K562 (cell line): ENCODE data around the gene NFATC4. TPM values are rescaled to one million over a fixed set of nuclear protein-coding genes. Genes with fewer than 3 reads are reported as not detected.
A peak's percentile ranks its signal among the peaks of the same experiment; 100 is the strongest.

ENCODE experiments used
- ATAC-seq: fragments of 200-7000 bp; cut with Tn5 transposase; 3 replicates; pipeline ENCODE4 v1.9.1; 2020; ENCODE audit warnings: moderate library complexity
- BruUV-seq: library from RNA; stranded (reverse); fragments of 400-500 nt; replicated peaks from 2 replicates; lab custom pipeline; 2021; lab: Mats Ljungman, UMichigan
- CTCF ChIA-PET: fragments of 300-600 bp; formaldehyde crosslinking; extraction: SDS; loops from one replicate; lab custom pipeline; 2021; ENCODE audit warnings: low intra/inter-chr PET ratio; lab: Yijun Ruan, JAX
- POLR2A ChIA-PET: fragments of 300-600, 350-650 bp; sonication (Branson Sonifier 250); formaldehyde crosslinking; extraction: SDS; loops from one replicate; lab custom pipeline; 2021; ENCODE audit warnings: antibody characterized with exemption, inconsistent platforms; lab: Yijun Ruan, JAX
- DNase-seq, 4 experiments: peaks; one replicate each; pipeline versions ENCODE4 v3.0.0 to v3.0.0-alpha.2; 2011 to 2018; ENCODE audit warnings: low spot score in 3 of 4, mixed read lengths in 3 of 4; ENCODE audit errors: extremely low read depth in 1 of 4
- FAIRE-seq: peaks from 2 replicates; lab custom pipeline; 2011; peaks lifted over from hg19 to GRCh38; lab: Jason Lieb, UNC
- H2AFZ ChIP-seq: 2 replicates; pipeline ENCODE4 v1.6.0; 2011; ENCODE audit warnings: low read depth, low read length, control low read depth, inconsistent platforms
- H3K27ac ChIP-seq: fragments of 200-600 bp; 3 replicates; pipeline ENCODE4 v1.8.0; 2011; ENCODE audit warnings: low read depth, mild to moderate bottlenecking, control low read depth, inconsistent platforms, low read length, moderate library complexity, mixed read lengths; ENCODE audit errors: extremely low read depth
- H3K27me3 ChIP-seq, 2 experiments: fragments of 300-600 bp in 1 of 2; 2 replicates in 1 of 2; 3 replicates in 1 of 2; pipeline versions ENCODE4 v1.6.0 to v1.8.0; 2011; ENCODE audit warnings: inconsistent platforms in 2 of 2, low read length in 2 of 2, mild to moderate bottlenecking in 1 of 2, mixed read lengths in 1 of 2, moderate library complexity in 1 of 2; ENCODE audit not compliant: control insufficient read depth in 2 of 2, insufficient read depth in 2 of 2
- H3K36me3 ChIP-seq: fragments of 300-600 bp; 3 replicates; pipeline ENCODE4 v1.8.0; 2011; ENCODE audit warnings: mild to moderate bottlenecking, low read length, inconsistent platforms; ENCODE audit not compliant: control insufficient read depth, insufficient read depth
- H3K4me1 ChIP-seq, 2 experiments: fragments of 200-600 bp in 1 of 2; replicated peaks in 1 of 2; 2 replicates in 1 of 2; 3 replicates in 1 of 2; pipeline versions ENCODE4 v1.5.1 to v1.8.0; 2011; ENCODE audit warnings: inconsistent platforms in 2 of 2, low read length in 2 of 2, mild to moderate bottlenecking in 1 of 2, mixed read lengths in 1 of 2, moderate library complexity in 1 of 2; ENCODE audit not compliant: control insufficient read depth in 2 of 2, insufficient read depth in 2 of 2
- H3K4me2 ChIP-seq: 2 replicates; pipeline ENCODE4 v1.6.1; 2011; ENCODE audit warnings: low read length, control low read depth, inconsistent platforms, mixed read lengths; ENCODE audit not compliant: insufficient read depth
- H3K4me3 ChIP-seq: fragments of 200-600 bp; sonication (generic), shearing (Covaris generic); 2 replicates; pipeline ENCODE4 v1.5.1; 2016; ENCODE audit warnings: control low read depth, inconsistent platforms
- H3K79me2 ChIP-seq: fragments of 200-600 bp; 3 replicates; pipeline ENCODE4 v1.8.0; 2011; ENCODE audit warnings: low read length, inconsistent platforms; ENCODE audit not compliant: control insufficient read depth, insufficient read depth
- H3K9ac ChIP-seq, 2 experiments: 2 replicates each; pipeline versions ENCODE4 v1.6.0 to v1.6.1; 2011; ENCODE audit warnings: low read depth in 2 of 2, low read length in 2 of 2, control low read depth in 1 of 2, inconsistent platforms in 1 of 2, mild to moderate bottlenecking in 1 of 2, mixed read lengths in 1 of 2; ENCODE audit not compliant: insufficient read depth in 1 of 2
- H3K9me1 ChIP-seq: one replicate; pipeline ENCODE4 v1.6.0; 2011; ENCODE audit warnings: inconsistent platforms, mild to moderate bottlenecking, low read length, moderate library complexity; ENCODE audit not compliant: control insufficient read depth, insufficient read depth
- H3K9me3 ChIP-seq: replicated peaks from 2 replicates; pipeline ENCODE4 v1.5.1; 2011; ENCODE audit warnings: low read depth, low read length, inconsistent platforms; ENCODE audit not compliant: control insufficient read depth, insufficient read depth
- H4K20me1 ChIP-seq: replicated peaks from 2 replicates; pipeline ENCODE4 v1.6.1; 2011; ENCODE audit warnings: low read length, inconsistent platforms, mixed read lengths; ENCODE audit not compliant: control insufficient read depth, insufficient read depth
- COPS2 ChIP-seq: fragments of 450-650 bp; conservative IDR thresholded peaks from 2 replicates; pipeline ENCODE4 v1.6.1; 2016; ENCODE audit warnings: mild to moderate bottlenecking, moderate library complexity
- CREB1 ChIP-seq, 2 experiments: sonication (generic) in 1 of 2; formaldehyde crosslinking in 1 of 2; IDR thresholded peaks; 2 replicates each; pipeline versions ENCODE4 v1.6.1 to v1.8.0; 2012 to 2022; ENCODE audit warnings: inconsistent platforms in 1 of 2, mild to moderate bottlenecking in 1 of 2, missing genetic modification reagents in 1 of 2, moderate library complexity in 1 of 2
- CTCF ChIP-seq, 3 experiments: IDR thresholded peaks in 2 of 3; conservative IDR thresholded peaks in 1 of 3; 2 replicates each; pipeline ENCODE4 v1.5.1; 2011 to 2012; ENCODE audit warnings: low read length in 3 of 3, mild to moderate bottlenecking in 3 of 3, control low read depth in 2 of 3, improper control_type of control experiment in 1 of 3, inconsistent platforms in 1 of 3, low read depth in 1 of 3, mixed read lengths in 1 of 3, moderate library complexity in 1 of 3; ENCODE audit not compliant: insufficient read depth in 2 of 3
- EGR1 ChIP-seq: fragments of 450-650 bp; conservative IDR thresholded peaks from 2 replicates; pipeline ENCODE4 v1.6.1; 2017; ENCODE audit warnings: mild to moderate bottlenecking
- HNRNPL ChIP-seq: fragments of 200-400 bp; formaldehyde crosslinking; IDR thresholded peaks from 2 replicates; pipeline ENCODE4 v1.6.1; 2017; ENCODE audit warnings: low read depth, mild to moderate bottlenecking, low read length
- XRCC4 ChIP-seq: IDR thresholded peaks from one replicate; pipeline ENCODE4 v1.6.1; 2011; ENCODE audit not compliant: insufficient read depth, insufficient read length; ENCODE audit errors: extremely low read depth
- ZNF121 ChIP-seq: sonication (generic); formaldehyde crosslinking; conservative IDR thresholded peaks from 2 replicates; pipeline ENCODE4 v1.8.0; 2022; ENCODE audit warnings: missing genetic modification reagents
- ZNF830 ChIP-seq: fragments of 250-450 bp; sonication (Bioruptor Pico); IDR thresholded peaks from 2 replicates; pipeline ENCODE4 v1.5.0; 2021; ENCODE audit warnings: mild to moderate bottlenecking
- WGBS: fragments of 100-300 bp; shearing (Covaris generic); methylation state at CpG from one replicate; pipeline ENCODE4 v1.1.6; 2016; ENCODE audit warnings: low coverage, mixed read lengths; ENCODE audit not compliant: insufficient coverage; ENCODE audit errors: missing lambda C conversion rate; 5-methylcytosine and 5-hydroxymethylcytosine counted together
- in situ Hi-C: fragments of 300-500 bp; cut with MboI; formaldehyde crosslinking; loops from 4 replicates; pipeline ENCODE4 v1.15.0; 2018; ENCODE audit warnings: inconsistent platforms, mixed read lengths
- intact Hi-C: fragments of 100-400 bp; cut with micrococcal nuclease; formaldehyde crosslinking; loops from 2 replicates; pipeline ENCODE4 v1.14.2; 2022
- polyA plus RNA-seq, 8 experiments: library from polyadenylated mRNA; depleted of rRNA in 4 of 8; stranded (reverse) in 5 of 8; unstranded in 3 of 8; fragments of >200 nt; fragmentation: Nextera tagmentation in 2 of 8; fragmentation: Illumina TruSeq in 1 of 8; extraction: Ambion mirVana in 2 of 8; extraction: Trizol in 1 of 8; gene quantifications; 2 replicates each; pipeline versions ENCODE4 v1.2.1 to v1.2.3, GENCODE V29; 2011 to 2014; ENCODE audit warnings: inconsistent platforms in 1 of 8, missing spikeins in 1 of 8
- total RNA-seq, 7 experiments: library from RNA; depleted of rRNA in 6 of 7; stranded (reverse); fragments of >200 nt in 6 of 7; fragmentation: Illumina TruSeq in 2 of 7; extraction: Trizol in 2 of 7; gene quantifications; 2 replicates each; pipeline versions ENCODE4 v1.2.1 to v1.2.3, GENCODE V29; 2011 to 2021; ENCODE audit warnings: low replicate concordance in 1 of 7

NFATC4 gene
- total and polyA plus RNA-seq, 9 of the 15 experiments (the other 6 are each of a cell fraction or from before 2014, with no cell fraction given), result 0.25 to 3.8 (median 0.78) TPM; not detected in 1

GRCh38 chr14:24378981-24379906 lies 11.3 kb downstream of the NFATC4 start:
- no peak overlapping the region for H3K27ac ChIP-seq
- no peak overlapping the region for H3K4me3 ChIP-seq
- H3K4me1 ChIP-seq, result peaks cover 18 to 24% of the 10 kb centered on the region in 2 experiments
- no peak overlapping the region for H3K9ac ChIP-seq
- H4K20me1 ChIP-seq, result no peaks in the 10 kb centered on the region
- in situ Hi-C loops, result no loop called here
- no peaks in the 10 kb centered on the region for H3K27me3 ChIP-seq
- POLR2A ChIA-PET, result interaction anchor here (0.6 to 1.6 kb wide), 4 partner anchors 9 to 820 kb away, joined by 4 to 6 read pairs (median 4); no protein-coding TSS in a partner anchor
- FAIRE-seq, result no peak
- H3K4me2 ChIP-seq, result no peak overlapping the region
- intact Hi-C loops, result no loop called here
- BruUV-seq, result no TSS peak
- peak overlapping the region; percentile 8; the same call in 1 of the 2 replicates for H2AFZ ChIP-seq
- no peak for ATAC-seq
- 48% methylated on average over 6 of the region's 7 CpGs for WGBS
- H3K36me3 ChIP-seq, result no peaks in the 10 kb centered on the region
- no peaks in the 10 kb centered on the region for H3K9me1 ChIP-seq
- no peaks in the 10 kb centered on the region for H3K79me2 ChIP-seq
- no peak for DNase-seq
- H3K9me3 ChIP-seq, result no peaks in the 10 kb centered on the region
- no peak for TF ChIP-seq CTCF (IDR thresholded peaks at IDR 0.05 in 2 of 3, conservative IDR thresholded peaks at IDR 0.05 in 1 of 3; ENCODE audit: insufficient read depth in 2 of 3, low read depth in 1 of 3, low read length in 3 of 3)
- TF ChIP-seq XRCC4, result no peak
- no peak for TF ChIP-seq CREB1 (IDR thresholded peaks at IDR 0.05)
- TF ChIP-seq CREB1 (CRISPR knock-in tag; IDR thresholded peaks at IDR 0.05), result no peak
- TF ChIP-seq ZNF830 (CRISPR knock-in tag), result no peak
- no peak for TF ChIP-seq EGR1
- no peak for TF ChIP-seq COPS2
- 0 out of 2 replicates have a peak, but pooled peaks have one; percentile 34 for TF ChIP-seq ZNF121
- TF ChIP-seq HNRNPL, result no peak
- CTCF ChIA-PET, result no interaction called here
